ENCODE data around the gene IQCE. TPM values are rescaled to one million over a fixed set of nuclear protein-coding genes. Genes with fewer than 3 reads are reported as not detected.

Gene IQCE
- total and polyA plus RNA-seq, 2 experiments from 2014 or later, result 18.0 to 41.4 TPM

Other genes starting within 250 kb of the IQCE start
- 6.3 and 7.1 TPM in 2 replicates for gene SNX8, start 244.5 kb upstream of the IQCE start, total RNA-seq
- 12.8 and 26.2 TPM in 2 replicates for gene SNX8, start 244.5 kb upstream of the IQCE start, polyA plus RNA-seq
- 132 and 161 TPM in 2 replicates for gene EIF3B, start 204.2 kb upstream of the IQCE start, total RNA-seq
- gene EIF3B, start 204.2 kb upstream of the IQCE start, polyA plus RNA-seq, result 151 and 173 TPM in 2 replicates
- gene CHST12, start 155.4 kb upstream of the IQCE start, total RNA-seq, result 24.3 and 25.6 TPM in 2 replicates
- 26.8 and 29.3 TPM in 2 replicates for gene CHST12, start 155.4 kb upstream of the IQCE start, polyA plus RNA-seq
- gene GRIFIN, start 82.6 kb upstream of the IQCE start, total RNA-seq, result not detected in 2 replicates
- not detected in 2 replicates for gene GRIFIN, start 82.6 kb upstream of the IQCE start, polyA plus RNA-seq
- 1.3 and 1.6 TPM in 2 replicates for gene LFNG, start 39.2 kb upstream of the IQCE start, total RNA-seq
- gene LFNG, start 39.2 kb upstream of the IQCE start, polyA plus RNA-seq, result 0.45 TPM in 1 of 2 replicates, not detected in the other
- 79.9 and 109 TPM in 2 replicates for gene BRAT1, start 3.5 kb upstream of the IQCE start, total RNA-seq
- 80.5 and 106 TPM in 2 replicates for gene BRAT1, start 3.5 kb upstream of the IQCE start, polyA plus RNA-seq
- gene TTYH3, start 73.0 kb downstream of the IQCE start, total RNA-seq, result 61.0 and 64.6 TPM in 2 replicates
- 71.4 and 86.6 TPM in 2 replicates for gene TTYH3, start 73.0 kb downstream of the IQCE start, polyA plus RNA-seq
- 0.80 and 1.1 TPM in 2 replicates for gene AMZ1, start 129.2 kb downstream of the IQCE start, total RNA-seq
- gene AMZ1, start 129.2 kb downstream of the IQCE start, polyA plus RNA-seq, result 1.6 and 1.7 TPM in 2 replicates

All from cardiac muscle cell (in vitro differentiated cells and primary cell).